ENCODE data around the gene HRG.

DNA sequence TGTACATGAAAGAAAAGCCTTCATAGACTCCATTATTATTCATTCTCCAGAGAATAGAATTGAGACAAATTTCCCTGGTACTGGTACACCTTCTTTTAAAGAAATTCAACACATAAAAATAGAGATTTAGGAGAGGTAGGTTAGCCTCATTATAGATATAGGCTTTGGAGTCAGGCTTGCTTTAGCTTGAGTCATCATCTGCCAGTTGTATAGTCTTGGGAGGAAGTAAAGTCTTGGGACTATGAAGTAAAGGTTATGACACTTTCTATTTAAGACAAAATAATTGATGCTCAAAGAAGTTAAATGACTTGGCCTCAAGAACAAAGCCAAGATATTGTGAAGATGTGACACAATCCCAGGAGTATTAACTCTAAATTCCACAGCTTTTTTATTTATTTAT lies 4.3 kb downstream of the HRG start:
- TF ChIP-seq, protein P1, sequence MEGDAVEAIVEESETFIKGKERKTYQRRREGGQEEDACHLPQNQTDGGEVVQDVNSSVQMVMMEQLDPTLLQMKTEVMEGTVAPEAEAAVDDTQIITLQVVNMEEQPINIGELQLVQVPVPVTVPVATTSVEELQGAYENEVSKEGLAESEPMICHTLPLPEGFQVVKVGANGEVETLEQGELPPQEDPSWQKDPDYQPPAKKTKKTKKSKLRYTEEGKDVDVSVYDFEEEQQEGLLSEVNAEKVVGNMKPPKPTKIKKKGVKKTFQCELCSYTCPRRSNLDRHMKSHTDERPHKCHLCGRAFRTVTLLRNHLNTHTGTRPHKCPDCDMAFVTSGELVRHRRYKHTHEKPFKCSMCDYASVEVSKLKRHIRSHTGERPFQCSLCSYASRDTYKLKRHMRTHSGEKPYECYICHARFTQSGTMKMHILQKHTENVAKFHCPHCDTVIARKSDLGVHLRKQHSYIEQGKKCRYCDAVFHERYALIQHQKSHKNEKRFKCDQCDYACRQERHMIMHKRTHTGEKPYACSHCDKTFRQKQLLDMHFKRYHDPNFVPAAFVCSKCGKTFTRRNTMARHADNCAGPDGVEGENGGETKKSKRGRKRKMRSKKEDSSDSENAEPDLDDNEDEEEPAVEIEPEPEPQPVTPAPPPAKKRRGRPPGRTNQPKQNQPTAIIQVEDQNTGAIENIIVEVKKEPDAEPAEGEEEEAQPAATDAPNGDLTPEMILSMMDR (IDR thresholded peaks at IDR 0.05; ENCODE audit: low read length) = no peak
- no peak for TF ChIP-seq EZH2 (IDR thresholded peaks at IDR 0.05; ENCODE audit: borderline replicate concordance, low read length)
